Measurements from ENCODE around the gene SHB.

Gene SHB

GRCh38 chr9:37995348-37995737 lies 73.7 kb downstream of the SHB start:
- TF ChIP-seq SIN3A (IDR thresholded peaks at IDR 0.05; ENCODE audit: borderline replicate concordance, insufficient read depth, low read length) (no peak), FOXP2 (optimal IDR thresholded peaks at IDR 0.05; ENCODE audit: borderline replicate concordance, extremely low read depth, extremely low read length, insufficient read depth) (no peak), REST (IDR thresholded peaks at IDR 0.05; ENCODE audit: insufficient read depth in 1 of 2, low read depth in 2 of 2, low read length in 2 of 2) (no peak)

- TF ChIP-seq REST (IDR thresholded peaks at IDR 0.05; ENCODE audit: insufficient read depth in 1 of 2, low read depth in 2 of 2, low read length in 2 of 2) = no peak
- TF ChIP-seq SIN3A (IDR thresholded peaks at IDR 0.05; ENCODE audit: borderline replicate concordance, insufficient read depth, low read length) = no peak
- TF ChIP-seq FOXP2 (optimal IDR thresholded peaks at IDR 0.05; ENCODE audit: borderline replicate concordance, extremely low read depth, extremely low read length, insufficient read depth) = no peak
- TF ChIP-seq POLR2AphosphoS5 (IDR thresholded peaks at IDR 0.05; ENCODE audit: low read depth, low read length) = no peak
- no peak for TF ChIP-seq TAF1 (IDR thresholded peaks at IDR 0.05; ENCODE audit: borderline replicate concordance, insufficient read depth, low read length)
Measured at GRCh38 chr9:37994639-37995347, 74.2 kb downstream of the SHB start.

GRCh38 chr9:37992924-37993349 lies 76.1 kb downstream of the SHB start:
- TF ChIP-seq REST (IDR thresholded peaks at IDR 0.05; ENCODE audit: insufficient read depth in 1 of 2, low read depth in 2 of 2, low read length in 2 of 2) (no peak), SIN3A (IDR thresholded peaks at IDR 0.05; ENCODE audit: borderline replicate concordance, insufficient read depth, low read length) (no peak), TAF1 (IDR thresholded peaks at IDR 0.05; ENCODE audit: borderline replicate concordance, insufficient read depth, low read length) (no peak)

- no peak for TF ChIP-seq REST (IDR thresholded peaks at IDR 0.05; ENCODE audit: insufficient read depth in 1 of 2, low read depth in 2 of 2, low read length in 2 of 2)
- TF ChIP-seq FOXP2 (optimal IDR thresholded peaks at IDR 0.05; ENCODE audit: borderline replicate concordance, extremely low read depth, extremely low read length, insufficient read depth) = no peak
- no peak for TF ChIP-seq SIN3A (IDR thresholded peaks at IDR 0.05; ENCODE audit: borderline replicate concordance, insufficient read depth, low read length)
- TF ChIP-seq TAF1 (IDR thresholded peaks at IDR 0.05; ENCODE audit: borderline replicate concordance, insufficient read depth, low read length) = no peak
- TF ChIP-seq POLR2AphosphoS5 (IDR thresholded peaks at IDR 0.05; ENCODE audit: low read depth, low read length) = no peak
Measured at GRCh38 chr9:37990404-37991015, 78.5 kb downstream of the SHB start.
